ENCODE data around the gene STAU1. TPM values are rescaled to one million over a fixed set of nuclear protein-coding genes. Genes with fewer than 3 reads are reported as not detected.
"Not testable (repeated sequence)": the region's sequence is repeated elsewhere in the genome, so short reads cannot be mapped to it uniquely, and the experiment has no call there.

STAU1 gene
- total RNA-seq, 4 donors from 2014 or later: 67.1 to 99.8 (median 75.0) TPM

GRCh38 chr20:49219091-49219923 is 31.2 kb upstream of the STAU1 start, which contains the start of gene DDX27:
DDX27 (plus strand) TSS chr20:49219416; CDS start chr20:49219449, 33 bp downstream.
- peak; percentile 96 for DNase-seq (ENCODE audit: low spot score)
- no peak for TF ChIP-seq CTCF (IDR thresholded peaks at IDR 0.05)
- ATAC-seq (ENCODE audit: low FRiP score): peak; percentile 89

GRCh38 chr20:49218739-49219090 is 30.6 kb upstream of the STAU1 start:
- ATAC-seq (ENCODE audit: low FRiP score); DNase-seq (ENCODE audit: low spot score): not testable (repeated sequence)

GRCh38 chr20:49216991-49217578 is 29.0 kb upstream of the STAU1 start:
- peak in 2 of 3 donors; percentile 53 to 90 for TF ChIP-seq CTCF (IDR thresholded peaks at IDR 0.05)
- ATAC-seq (ENCODE audit: low FRiP score) (peak; percentile 79), DNase-seq (ENCODE audit: low spot score) (peak; percentile 100)

GRCh38 chr20:49215232-49215631 is 27.1 kb upstream of the STAU1 start:
- TF ChIP-seq CTCF (IDR thresholded peaks at IDR 0.05): no peak
- ATAC-seq (ENCODE audit: low FRiP score) (no peak), DNase-seq (ENCODE audit: low spot score) (no peak)

GRCh38 chr20:49214571-49214970 is 26.4 kb upstream of the STAU1 start:
- no peak for DNase-seq (ENCODE audit: low spot score)
- no peak for TF ChIP-seq CTCF (IDR thresholded peaks at IDR 0.05)
- ATAC-seq (ENCODE audit: low FRiP score): no peak

- DNase-seq (ENCODE audit: low spot score) (no peak), ATAC-seq (ENCODE audit: low FRiP score) (no peak)
- TF ChIP-seq CTCF (IDR thresholded peaks at IDR 0.05): no peak
Observed at GRCh38 chr20:49210757-49211110, 22.6 kb upstream of the STAU1 start.

- no peak for TF ChIP-seq CTCF (IDR thresholded peaks at IDR 0.05)
- ATAC-seq (ENCODE audit: low FRiP score) (no peak), DNase-seq (ENCODE audit: low spot score) (no peak)
Observed at GRCh38 chr20:49210101-49210756, 22.1 kb upstream of the STAU1 start.
